Right atrium auricular region (tissue), 2 donors: Measurements from ENCODE around the gene HSFX4. TPM values are rescaled to one million over a fixed set of nuclear protein-coding genes. Genes with fewer than 3 reads are reported as not detected.
"Not testable (repeated sequence)": the region's sequence is repeated elsewhere in the genome, so short reads cannot be mapped to it uniquely, and the experiment has no call there.

ENCODE experiments used
- DNase-seq: peaks from one replicate; pipeline ENCODE4 v3.0.0-alpha.2; 2019; ENCODE audit warnings: low spot score
- H3K27ac ChIP-seq, 2 donors: fragments of 200-600 bp; sonication (generic); 1 replicate in 1 of 2; 2 replicates in 1 of 2; pipeline ENCODE4 v1.5.1; 2016 to 2019
- H3K27me3 ChIP-seq, 2 donors: fragments of 200-600 bp; sonication (generic); one replicate each; pipeline versions ENCODE4 v1.5.1 to v1.6.0; 2017 to 2019
- H3K36me3 ChIP-seq: fragments of 200-600 bp; sonication (generic); one replicate; pipeline ENCODE4 v1.5.1; 2016
- H3K4me1 ChIP-seq, 2 donors: fragments of 200-600 bp; sonication (generic); one replicate each; pipeline versions ENCODE4 v1.5.1 to v1.6.0; 2017 to 2019
- H3K4me3 ChIP-seq, 2 donors: fragments of 200-600 bp; sonication (generic); 1 replicate in 1 of 2; 2 replicates in 1 of 2; pipeline ENCODE4 v1.5.1; 2017 to 2019; ENCODE audit warnings: mild to moderate bottlenecking in 1 of 2, moderate library complexity in 1 of 2
- H3K9me3 ChIP-seq, 2 donors: fragments of 200-600 bp; sonication (generic); one replicate each; pipeline ENCODE4 v1.5.1; 2019
- CTCF ChIP-seq, 2 donors: fragments of 200-600 bp; sonication (generic); IDR thresholded peaks; one replicate each; pipeline ENCODE4 v1.5.1; 2019; ENCODE audit warnings: antibody characterized with exemption in 2 of 2
- total RNA-seq, 2 donors: library from RNA; depleted of rRNA; stranded (reverse); fragments of >200 nt; gene quantifications; one replicate each; pipeline ENCODE4 v1.1.0, GENCODE V29; 2016

The HSFX4 gene
- total RNA-seq, 2 donors from 2014 or later: not detected

GRCh38 chrX:149908727-149909126 lies 20.6 kb upstream of the HSFX4 start:
- DNase-seq: no peak
- no peak for TF ChIP-seq CTCF (IDR thresholded peaks at IDR 0.05)
- Histone ChIP-seq H3K4me1 (no peaks in the 10 kb centered on the region), H3K36me3 (no peaks in the 10 kb centered on the region), H3K27ac (no peak overlapping the region), H3K9me3 (peaks cover 0 to 3% of the 10 kb centered on the region in 2 donors), H3K27me3 (no peaks in the 10 kb centered on the region), H3K4me3 (no peak overlapping the region)

GRCh38 chrX:149909324-149910177 lies 19.8 kb upstream of the HSFX4 start:
- Histone ChIP-seq H3K27ac (no peak overlapping the region), H3K9me3 (peaks cover 0 to 6% of the 10 kb centered on the region in 2 donors), H3K4me1 (no peaks in the 10 kb centered on the region), H3K4me3 (no peak overlapping the region), H3K27me3 (no peaks in the 10 kb centered on the region), H3K36me3 (no peaks in the 10 kb centered on the region)
- TF ChIP-seq CTCF (IDR thresholded peaks at IDR 0.05): no peak
- no peak for DNase-seq

DNA sequence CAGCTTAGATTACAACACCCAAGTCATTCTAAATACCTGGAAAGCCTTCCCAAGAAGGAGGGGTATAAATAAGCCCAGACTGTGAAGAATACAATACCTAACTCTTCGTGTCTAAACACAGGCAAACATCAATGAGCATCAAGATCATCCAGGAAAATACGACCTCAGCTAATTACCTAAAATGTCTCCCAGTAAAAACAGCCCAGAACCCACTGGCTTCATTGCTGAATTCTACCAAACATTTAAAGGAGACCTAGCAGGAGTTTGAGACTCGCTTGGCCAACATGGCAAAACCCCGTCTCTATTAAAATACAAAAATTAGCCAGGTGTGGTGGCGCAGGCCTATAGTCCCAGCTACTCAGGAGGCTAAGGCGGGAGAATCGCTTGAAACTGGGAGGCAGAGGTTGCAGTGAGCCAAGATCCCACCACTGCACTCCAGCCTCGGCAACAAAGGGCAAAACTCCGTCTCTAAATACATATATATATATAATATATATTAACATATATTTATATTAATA lies 19.1 kb upstream of the HSFX4 start:
- Histone ChIP-seq H3K9me3 (peaks cover 0 to 6% of the 10 kb centered on the region in 2 donors), H3K36me3 (no peaks in the 10 kb centered on the region), H3K27ac (no peak overlapping the region), H3K27me3 (no peaks in the 10 kb centered on the region), H3K4me1 (no peaks in the 10 kb centered on the region), H3K4me3 (no peak overlapping the region)
- no peak for TF ChIP-seq CTCF (IDR thresholded peaks at IDR 0.05)
- DNase-seq: no peak

- Histone ChIP-seq H3K27me3 (no peaks in the 10 kb centered on the region), H3K36me3 (no peaks in the 10 kb centered on the region), H3K4me1 (no peaks in the 10 kb centered on the region), H3K9me3 (peaks cover 0 to 6% of the 10 kb centered on the region in 2 donors), H3K27ac (no peak overlapping the region), H3K4me3 (no peak overlapping the region)
- no peak for TF ChIP-seq CTCF (IDR thresholded peaks at IDR 0.05)
- DNase-seq: no peak
Measured at GRCh38 chrX:149916745-149917392, 12.5 kb upstream of the HSFX4 start.

DNA sequence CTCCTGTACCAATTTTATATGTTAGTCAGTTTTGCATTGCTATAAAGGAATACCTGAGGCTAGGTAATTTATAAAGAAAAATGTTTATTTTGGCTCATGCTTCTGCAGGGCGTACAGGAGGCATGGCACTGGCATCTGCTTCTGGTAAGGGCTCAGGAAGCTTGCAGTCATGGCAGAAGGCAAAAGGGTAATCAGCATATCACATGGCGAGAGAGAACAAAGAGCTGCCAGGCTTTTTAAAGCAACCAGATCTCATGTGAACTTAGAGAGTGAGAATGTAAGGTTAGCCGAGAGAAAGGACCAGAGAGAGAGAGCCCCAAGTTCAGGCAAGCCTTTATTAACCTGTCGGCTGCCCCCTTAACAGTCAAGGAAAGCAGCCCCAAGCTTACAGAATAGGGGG lies 5.5 kb upstream of the HSFX4 start:
- H3K36me3 ChIP-seq, H3K27me3 ChIP-seq, H3K9me3 ChIP-seq, H3K4me1 ChIP-seq, DNase-seq, H3K4me3 ChIP-seq, H3K27ac ChIP-seq: not testable (repeated sequence)

DNA sequence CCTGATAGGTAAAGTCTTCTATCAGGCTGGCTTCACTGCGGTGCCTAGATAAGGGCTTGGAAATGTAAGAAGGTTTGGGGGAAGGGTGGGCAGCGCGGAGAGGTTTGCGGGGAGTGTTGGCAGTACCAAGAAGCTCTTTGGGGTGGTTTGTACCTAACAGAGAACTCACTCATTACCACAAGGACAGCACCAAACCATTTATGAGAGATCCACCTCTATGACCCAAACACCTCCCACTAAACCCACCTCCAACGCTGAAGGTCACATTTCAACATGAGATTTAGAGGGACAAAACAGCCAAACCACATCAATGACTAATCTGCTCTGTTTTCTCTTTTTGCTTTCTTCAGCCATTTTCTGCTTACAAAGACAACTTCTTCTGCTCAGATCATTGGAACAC lies 4.9 kb upstream of the HSFX4 start:
- H3K27ac ChIP-seq, H3K9me3 ChIP-seq, H3K36me3 ChIP-seq, H3K4me3 ChIP-seq, H3K4me1 ChIP-seq, DNase-seq, H3K27me3 ChIP-seq: not testable (repeated sequence)

DNA sequence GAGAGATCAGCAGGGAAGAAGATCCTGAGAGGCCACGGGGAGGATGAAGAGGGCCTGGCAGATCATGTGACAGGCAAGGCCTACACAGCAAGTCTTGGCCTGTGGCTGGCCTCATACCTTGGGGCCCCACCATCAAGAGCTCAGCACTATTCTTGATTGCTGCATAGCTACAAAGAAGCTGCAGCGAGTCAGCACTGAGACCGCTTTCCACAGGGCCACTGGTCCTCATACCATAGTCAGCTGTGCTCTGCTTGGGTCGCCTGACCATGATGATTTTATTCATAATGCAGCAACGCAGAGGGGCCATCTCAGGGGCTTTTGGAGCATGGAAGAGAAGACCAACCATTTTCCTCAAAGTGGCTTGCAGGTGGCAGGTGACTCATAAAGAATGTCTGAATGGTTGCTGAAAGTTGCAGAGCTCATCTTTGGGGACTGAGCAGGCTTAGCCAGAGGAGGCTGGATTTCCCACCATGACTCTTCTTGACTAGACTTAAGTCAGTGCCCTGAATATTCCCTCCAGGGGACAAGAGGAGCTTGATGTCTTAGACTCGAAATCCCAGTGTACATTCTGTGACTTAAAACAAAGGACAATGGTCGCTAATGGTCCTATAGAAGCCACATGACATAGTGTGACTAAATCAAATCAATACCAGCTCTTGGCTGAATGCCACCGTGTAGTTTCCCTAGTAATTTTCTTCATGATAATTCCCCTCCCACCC lies 2.0 kb upstream of the HSFX4 start:
- H3K27me3 ChIP-seq, H3K27ac ChIP-seq, H3K9me3 ChIP-seq, H3K4me1 ChIP-seq, DNase-seq, H3K36me3 ChIP-seq, H3K4me3 ChIP-seq: not testable (repeated sequence)

DNA sequence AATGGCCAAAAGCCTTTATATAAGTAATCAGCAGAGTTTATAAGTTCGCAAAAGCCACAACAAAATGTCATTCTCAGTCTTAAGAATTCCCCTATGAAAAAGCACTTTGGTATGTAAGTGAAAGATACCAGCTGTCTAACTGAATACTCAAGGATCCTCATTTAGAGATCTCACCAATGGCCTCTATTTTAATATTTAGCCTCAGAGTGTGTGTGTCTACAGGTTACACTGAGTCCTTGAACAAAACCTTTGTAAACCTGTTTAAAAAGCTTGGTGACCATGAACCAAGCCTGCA lies 1.5 kb upstream of the HSFX4 start:
- H3K4me3 ChIP-seq, H3K4me1 ChIP-seq, H3K9me3 ChIP-seq, H3K36me3 ChIP-seq, H3K27ac ChIP-seq, H3K27me3 ChIP-seq, DNase-seq: not testable (repeated sequence)

GRCh38 chrX:149928635-149929034 lies 738 bp upstream of the HSFX4 start:
- not testable (repeated sequence) for H3K27ac ChIP-seq, H3K4me3 ChIP-seq, H3K9me3 ChIP-seq, H3K36me3 ChIP-seq, DNase-seq, H3K4me1 ChIP-seq, H3K27me3 ChIP-seq

GRCh38 chrX:149931355-149931754 lies 2.0 kb downstream of the HSFX4 start:
- H3K9me3 ChIP-seq, H3K27ac ChIP-seq, H3K4me3 ChIP-seq, DNase-seq, H3K36me3 ChIP-seq, H3K27me3 ChIP-seq, H3K4me1 ChIP-seq: not testable (repeated sequence)
